ENCODE measurements around the gene OR10K2.
"Not testable (repeated sequence)": the region's sequence is repeated elsewhere in the genome, so short reads cannot be mapped to it uniquely, and the experiment has no call there.

The OR10K2 gene, protein sequence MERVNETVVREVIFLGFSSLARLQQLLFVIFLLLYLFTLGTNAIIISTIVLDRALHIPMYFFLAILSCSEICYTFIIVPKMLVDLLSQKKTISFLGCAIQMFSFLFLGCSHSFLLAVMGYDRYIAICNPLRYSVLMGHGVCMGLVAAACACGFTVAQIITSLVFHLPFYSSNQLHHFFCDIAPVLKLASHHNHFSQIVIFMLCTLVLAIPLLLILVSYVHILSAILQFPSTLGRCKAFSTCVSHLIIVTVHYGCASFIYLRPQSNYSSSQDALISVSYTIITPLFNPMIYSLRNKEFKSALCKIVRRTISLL

DNA sequence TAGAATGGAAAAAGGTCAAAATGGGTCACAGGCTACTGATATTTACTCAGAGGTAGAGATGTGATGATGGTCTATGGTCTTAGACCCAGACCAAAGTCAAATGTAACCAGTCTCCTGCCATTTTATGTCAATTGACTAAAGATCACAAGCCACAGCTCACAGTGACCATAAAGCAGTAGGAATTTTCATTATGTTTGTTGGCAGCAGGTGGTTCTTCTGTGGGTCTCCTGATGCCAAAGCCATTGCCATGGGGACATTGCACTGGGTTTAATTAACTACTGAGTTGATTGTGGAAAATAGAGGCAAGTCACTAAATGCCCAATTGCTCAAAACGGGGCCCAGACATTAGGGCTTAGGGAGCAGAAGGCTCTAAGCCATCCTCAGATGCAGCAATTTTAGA is at the start of gene OR10K2:
TSS of gene OR10K2 (minus strand) at position 101 of the 400 bp plus-strand sequence. CDS start 5,371 bp downstream, outside the sequence.
- DNase-seq (ENCODE audit: low read depth in 2 of 3, low spot score in 1 of 3) = no peak

DNA sequence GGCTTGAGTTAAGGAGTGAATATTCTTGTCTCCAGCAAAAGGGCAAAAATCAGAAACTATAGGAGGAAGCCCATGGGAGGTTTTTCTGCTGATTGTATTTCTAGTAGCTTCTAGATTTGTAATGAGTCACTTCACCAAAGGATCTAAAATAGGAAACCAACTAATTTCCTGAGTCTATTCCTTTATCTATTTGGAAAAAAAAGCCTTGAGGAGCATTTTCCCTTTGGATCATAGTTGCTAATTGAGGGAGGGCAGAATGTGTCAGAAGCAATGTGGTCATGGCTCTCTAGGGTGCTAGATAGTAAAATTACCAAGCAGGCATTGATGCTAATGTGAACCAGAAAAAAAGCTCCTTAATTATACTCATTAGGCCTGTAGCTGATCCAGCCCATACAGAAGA is 45.9 kb upstream of the OR10K2 start, which contains the start of gene OR10R2:
TSS of gene OR10R2 (plus strand) at position 301 of the 400 bp plus-strand sequence. CDS start 106 bp downstream, outside the sequence.
- DNase-seq (ENCODE audit: low read depth in 2 of 3, low spot score in 1 of 3) = no peak

DNA sequence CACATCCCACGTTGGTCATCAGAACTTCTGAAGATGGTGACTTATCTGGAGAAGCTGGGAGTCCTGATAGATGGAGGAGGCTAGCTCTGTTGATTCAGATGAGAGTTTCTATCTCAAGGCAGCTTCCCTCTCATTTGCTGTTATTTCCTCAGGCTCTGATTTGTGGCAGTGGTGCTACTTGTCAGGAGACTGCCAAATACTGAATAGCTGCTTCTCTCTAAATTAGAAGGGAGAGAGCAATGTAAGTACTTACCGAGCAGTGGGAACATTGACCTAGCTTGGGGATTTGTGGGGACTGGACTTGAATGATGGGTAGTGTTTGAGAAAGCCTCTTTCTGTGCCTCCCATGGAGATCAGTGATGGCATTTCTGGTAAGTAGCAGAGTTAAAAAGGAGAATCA is 35.5 kb upstream of the OR10K2 start, which contains the start of gene OR10K1:
TSS of gene OR10K1 (plus strand) at position 301 of the 400 bp plus-strand sequence. CDS start 3,728 bp downstream, outside the sequence.
- no peak for DNase-seq (ENCODE audit: low read depth in 2 of 3, low spot score in 1 of 3)

DNA sequence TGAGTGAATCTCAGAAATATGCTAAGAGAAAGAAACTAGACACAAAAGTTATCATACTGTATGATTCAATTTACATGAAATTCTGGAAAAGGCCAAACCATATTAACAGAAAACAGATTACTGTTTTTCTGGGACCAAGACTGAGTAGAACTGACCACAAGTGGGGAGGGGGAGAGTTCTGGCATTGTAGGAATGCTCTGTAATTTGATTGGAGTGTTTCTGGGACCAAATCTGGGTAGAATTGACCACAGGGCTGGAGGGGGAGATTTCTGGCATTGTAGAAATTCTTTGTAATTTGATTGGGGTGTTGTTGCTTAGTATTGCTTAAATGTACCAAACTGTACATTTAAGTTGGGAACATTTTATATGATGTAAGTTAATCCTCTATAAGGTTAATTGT is 32.2 kb upstream of the OR10K2 start:
- DNase-seq (ENCODE audit: low read depth in 2 of 3, low spot score in 1 of 3) = no peak

DNA sequence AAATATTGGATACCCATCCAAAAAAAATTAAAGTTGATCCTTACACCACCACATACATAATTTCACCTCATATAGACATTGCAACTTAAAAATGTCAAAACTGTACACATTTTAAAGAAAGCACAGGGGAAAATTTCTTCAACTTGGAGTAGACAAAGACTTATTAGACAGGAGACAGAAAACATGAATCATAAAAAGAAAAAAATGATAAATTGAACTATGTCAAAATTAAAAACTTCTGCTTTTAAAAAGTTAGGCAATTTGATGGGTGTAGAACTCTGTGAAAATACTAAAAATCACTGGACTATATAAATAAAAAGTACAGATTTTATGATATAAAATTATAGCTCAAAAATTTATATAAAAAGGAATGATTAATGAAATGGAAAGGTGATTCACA is 31.2 kb upstream of the OR10K2 start:
- no peak for DNase-seq (ENCODE audit: low read depth in 2 of 3, low spot score in 1 of 3)

DNA sequence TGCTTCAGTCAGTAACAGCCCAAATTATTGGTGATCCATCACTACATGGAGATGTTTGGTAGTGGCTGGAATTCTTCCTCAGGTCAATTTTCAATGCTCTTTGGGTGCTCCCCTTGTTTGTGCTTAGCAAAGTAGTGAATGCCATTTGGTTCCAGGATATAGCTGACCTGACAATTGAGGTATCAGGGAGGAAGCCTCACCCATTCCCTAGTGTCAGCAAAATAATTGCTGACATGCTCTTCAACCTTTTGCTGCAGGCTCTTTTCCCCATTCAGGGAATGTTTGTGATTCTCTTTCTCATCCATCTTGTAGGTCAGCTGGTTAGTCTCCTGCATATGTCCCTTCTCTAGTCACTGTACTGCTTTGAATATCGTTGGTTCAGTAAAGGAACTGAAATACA is 28.5 kb upstream of the OR10K2 start:
- no peak for DNase-seq (ENCODE audit: low read depth in 2 of 3, low spot score in 1 of 3)

DNA sequence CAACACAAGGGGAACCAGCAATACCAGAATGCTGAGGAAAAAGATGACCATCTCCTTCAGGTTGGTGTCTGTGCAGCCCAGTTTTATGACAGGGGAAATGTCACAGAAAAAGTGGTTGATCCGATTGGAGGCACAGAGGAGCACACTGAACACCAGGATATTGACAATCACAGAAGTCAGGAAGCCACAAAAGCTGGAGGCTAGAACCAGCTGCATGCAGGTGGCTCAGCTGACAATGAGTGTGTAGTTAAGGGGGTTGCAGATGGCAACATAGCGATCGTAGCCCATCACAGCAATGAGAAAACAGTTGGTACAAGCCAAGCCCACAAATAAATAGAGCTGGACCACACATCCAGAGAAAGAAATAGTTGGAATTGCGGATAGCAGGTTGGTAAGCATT is 19.3 kb upstream of the OR10K2 start:
- DNase-seq (ENCODE audit: low read depth in 2 of 3, low spot score in 1 of 3) = no peak

DNA sequence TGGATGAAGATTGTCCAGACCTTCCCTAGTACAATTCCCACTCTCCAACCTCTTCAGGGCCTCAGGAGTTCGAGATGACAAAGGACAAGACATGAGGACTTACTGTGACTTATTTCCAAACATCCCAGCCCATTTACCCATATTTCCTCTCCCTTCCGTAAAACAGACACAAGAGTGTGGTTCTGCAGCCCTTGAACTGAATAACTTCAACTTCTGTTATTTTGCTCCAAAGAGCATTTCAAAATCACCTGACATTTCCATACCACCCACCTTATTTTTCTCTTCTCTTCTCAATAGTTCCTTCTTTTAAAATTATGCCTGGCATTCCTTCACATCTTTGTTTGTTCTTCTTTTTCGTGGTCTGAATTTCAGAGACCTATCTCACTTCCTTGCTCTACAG is 8.7 kb upstream of the OR10K2 start:
- DNase-seq (ENCODE audit: low read depth in 2 of 3, low spot score in 1 of 3) = no peak

DNA sequence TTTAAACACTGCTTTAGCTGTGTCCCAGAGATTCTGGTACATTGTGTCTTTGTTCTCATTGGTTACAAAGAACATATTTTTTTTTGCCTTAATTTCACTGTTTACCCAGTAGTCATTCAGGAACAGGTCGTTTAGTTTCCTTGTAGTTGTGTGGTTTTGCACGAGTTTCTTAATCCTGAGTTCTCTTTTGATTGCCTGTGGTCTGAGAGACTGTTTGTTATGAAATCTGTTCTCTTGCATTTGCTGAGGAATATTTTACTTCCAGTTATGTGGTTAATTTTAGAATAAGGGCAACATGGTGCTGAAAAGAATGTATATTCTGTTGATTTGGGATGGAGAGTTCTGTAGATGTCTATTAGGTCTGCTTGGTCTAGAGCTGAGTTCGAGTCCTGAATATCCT is 4.1 kb upstream of the OR10K2 start:
- DNase-seq (ENCODE audit: low read depth in 2 of 3, low spot score in 1 of 3) = not testable (repeated sequence)

DNA sequence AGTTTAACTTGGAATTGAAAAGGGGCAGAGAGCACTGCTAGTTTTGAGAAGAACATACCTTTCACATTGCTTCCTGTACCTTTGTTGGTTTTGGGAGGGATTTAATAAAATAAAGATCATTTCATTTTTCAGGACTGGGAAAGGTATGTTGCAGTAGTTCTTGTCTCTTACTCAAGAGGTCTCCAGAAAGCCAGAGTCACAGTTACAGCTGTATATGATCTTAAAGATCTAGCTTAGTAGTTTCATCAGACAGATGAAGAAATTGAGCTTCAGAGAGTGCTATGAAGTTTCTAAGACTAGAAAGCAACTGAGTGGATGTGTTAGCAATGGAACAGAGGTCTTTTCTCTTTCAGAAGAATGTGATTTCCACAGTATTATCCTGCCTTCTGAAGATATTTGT is 1.0 kb downstream of the OR10K2 start:
- no peak for DNase-seq (ENCODE audit: low read depth in 2 of 3, low spot score in 1 of 3)

DNA sequence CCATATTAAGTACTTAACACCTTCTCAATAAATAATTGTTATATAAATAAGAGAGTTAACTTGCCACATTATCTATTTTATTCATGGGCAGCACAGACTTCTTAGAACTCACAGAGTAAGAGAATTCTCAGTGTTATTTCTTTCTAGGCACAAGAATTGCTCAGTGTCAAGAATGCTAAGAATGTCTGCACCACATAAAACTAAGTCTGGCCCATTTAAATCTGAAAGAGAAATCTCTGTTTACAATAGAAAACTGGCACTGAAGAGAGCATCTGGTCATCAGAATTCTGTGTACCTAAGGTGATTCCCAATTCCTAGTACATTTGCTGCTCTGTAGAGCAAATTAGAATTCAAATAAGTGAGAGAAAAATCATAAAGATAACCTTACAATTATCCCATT is 3.8 kb downstream of the OR10K2 start:
- DNase-seq (ENCODE audit: low read depth in 2 of 3, low spot score in 1 of 3) = no peak

DNA sequence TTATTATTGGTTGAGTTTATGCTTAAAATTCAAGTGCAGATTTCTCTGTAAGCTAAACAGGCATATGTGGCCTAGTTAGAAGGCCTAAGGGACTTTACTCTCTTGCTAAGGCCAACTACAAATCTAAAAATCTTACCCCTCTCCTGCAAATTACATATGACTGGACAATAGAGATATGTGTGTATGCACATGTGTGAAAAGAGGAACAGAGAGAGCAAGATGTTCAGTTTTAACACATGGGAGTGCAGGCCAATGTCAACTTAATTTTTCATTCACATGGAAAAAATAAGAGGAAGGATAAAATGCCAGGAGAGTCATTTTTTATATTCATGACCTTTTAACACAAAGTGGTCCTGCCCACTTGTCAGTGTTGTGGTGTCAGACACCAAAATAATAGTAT is 8.5 kb downstream of the OR10K2 start:
- no peak for DNase-seq (ENCODE audit: low read depth in 2 of 3, low spot score in 1 of 3)

DNA sequence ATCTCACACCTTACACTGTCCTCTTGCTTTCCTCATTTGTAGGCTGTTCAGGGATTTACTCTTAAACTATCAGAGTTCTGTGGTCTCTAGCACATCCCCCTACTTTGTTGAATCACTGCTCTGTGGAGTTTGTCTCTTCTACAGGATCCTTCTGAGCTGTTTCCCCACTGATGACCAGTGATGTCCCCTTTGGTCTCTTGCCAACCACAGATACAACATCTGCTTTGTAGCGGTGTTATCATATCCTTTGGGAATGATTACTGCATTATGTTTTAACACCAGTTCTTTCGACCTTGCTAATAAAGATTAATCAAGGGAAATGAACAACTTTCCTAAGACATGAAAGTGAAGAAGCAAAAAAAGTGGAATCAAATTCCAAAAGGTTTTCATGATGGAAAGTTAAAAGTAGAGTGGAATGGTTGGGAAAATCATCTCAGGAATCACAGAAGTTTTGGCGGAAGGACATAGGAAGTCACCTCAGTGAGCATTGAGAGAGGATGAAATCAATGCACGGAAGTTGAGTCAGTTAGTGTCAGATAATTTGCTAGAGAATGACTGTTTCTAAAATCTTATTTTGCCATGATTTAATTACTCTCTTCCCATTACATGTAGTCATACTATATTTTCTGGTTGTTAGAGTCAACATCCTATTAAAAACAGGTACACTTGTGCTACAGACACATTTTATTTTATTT is 11.2 kb downstream of the OR10K2 start:
- DNase-seq (ENCODE audit: low read depth in 2 of 3, low spot score in 1 of 3) = no peak

DNA sequence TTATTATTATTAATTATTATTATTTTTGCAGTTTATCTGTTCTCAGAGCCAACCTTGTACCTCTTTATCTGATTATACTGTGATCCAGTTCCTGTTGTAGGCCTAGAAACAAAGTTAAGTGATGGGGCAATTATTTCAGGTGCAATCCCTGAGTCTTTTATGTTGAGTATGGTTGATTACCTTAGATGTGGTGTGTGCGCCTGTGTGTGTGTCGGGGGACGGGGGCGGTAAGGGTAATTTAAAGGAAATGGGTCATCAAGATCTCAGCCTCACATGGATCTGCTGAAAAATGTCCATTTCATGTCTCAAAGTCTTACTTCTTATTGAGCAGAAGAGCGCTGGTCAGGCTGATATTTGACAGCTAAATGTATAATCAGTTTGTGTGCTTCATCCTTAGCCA is 18.9 kb downstream of the OR10K2 start:
- DNase-seq (ENCODE audit: low read depth in 2 of 3, low spot score in 1 of 3) = no peak

DNA sequence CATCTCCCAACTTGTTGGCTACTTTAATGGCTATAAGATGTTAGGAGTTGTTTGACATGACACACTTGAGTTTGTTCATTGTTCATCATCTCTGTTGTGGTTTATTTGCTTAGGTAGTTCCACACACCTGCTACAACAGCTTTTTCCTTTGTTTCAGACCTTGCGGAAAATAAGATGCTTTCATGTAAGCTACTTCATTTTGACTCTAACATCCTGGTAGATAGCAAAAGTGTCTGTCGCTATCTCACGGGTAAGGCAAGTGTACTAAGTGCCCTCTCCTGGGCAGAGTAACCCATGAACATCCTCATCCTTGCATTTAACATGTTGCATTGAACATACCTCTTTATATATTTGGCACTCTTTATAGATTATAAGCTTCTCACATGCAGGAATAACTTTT is 25.2 kb downstream of the OR10K2 start:
- DNase-seq (ENCODE audit: low read depth in 2 of 3, low spot score in 1 of 3) = no peak

DNA sequence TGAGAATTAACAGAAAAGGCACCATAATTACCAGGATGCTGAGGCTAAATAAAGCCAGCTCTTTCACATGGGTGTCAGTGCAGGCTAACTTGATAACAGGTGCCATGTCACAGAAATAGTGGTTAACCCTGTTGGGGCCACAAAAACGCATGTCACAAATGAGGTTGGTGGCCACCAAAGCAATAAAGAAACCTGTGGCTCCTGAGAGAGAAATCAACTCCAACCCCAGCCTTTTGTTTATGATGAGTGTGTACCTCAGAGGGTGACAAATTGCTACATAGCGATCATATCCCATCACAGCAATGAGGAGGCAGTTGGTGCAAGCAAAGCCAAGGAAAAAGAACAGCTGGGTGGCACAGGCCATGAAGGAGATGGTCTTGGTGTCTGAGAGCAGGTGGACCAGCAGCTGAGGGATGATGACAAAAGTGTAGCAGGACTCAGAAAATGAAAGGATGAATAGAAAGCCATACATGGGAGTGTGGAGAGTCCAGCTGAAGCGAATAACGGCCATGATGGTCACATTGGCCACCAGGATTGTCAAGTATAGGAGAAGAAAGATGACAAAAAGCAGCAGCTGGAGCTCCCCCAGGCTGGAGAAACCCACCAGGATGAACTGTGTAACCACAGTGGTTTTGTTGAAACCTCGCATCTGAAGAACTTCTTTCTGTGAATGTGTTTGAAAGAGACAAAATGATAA is 27.1 kb downstream of the OR10K2 start, which contains the start of gene OR10T2:
TSS of gene OR10T2 (minus strand) at position 649 of the 697 bp plus-strand sequence. CDS start at position 649, 0 bp downstream.
- DNase-seq (ENCODE audit: low read depth in 2 of 3, low spot score in 1 of 3) = no peak

DNA sequence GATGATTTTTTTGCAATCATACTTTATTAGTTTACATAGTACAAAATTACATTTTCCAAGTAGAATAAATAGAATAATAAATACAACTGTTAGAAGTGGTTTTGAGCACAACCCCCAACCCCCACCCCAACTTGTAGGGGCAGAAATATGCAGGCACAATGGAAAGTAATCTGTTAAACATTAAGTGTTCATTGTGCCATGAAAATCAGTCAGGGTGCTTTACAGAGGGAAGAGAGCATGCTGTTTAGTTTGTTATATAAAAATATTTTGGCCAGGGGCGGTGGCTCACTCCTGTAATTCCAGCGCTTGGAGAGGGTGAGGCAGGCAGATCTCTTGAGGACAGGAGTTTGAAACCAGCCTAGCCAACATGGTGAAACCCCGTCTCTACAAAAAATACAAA is 29.4 kb downstream of the OR10K2 start:
- DNase-seq (ENCODE audit: low read depth in 2 of 3, low spot score in 1 of 3) = no peak

DNA sequence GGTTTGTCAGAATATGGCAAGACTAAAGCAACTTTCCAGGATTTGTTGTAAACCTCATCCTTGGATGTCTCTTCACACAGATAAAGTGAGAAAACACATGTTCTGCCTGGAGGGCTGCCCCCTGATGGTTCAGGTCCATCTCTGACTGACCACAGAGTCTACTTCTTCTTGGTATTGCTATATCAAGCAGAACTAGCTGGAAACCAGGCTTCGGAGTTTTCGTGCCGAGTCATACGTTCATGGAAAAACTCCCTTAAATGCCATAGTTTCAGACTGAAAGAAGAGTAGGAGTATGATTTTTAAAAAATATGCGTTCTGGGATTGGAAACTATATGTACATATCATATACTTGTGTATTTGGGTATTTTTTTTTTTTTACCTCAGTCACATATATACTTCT is 32.6 kb downstream of the OR10K2 start:
- no peak for DNase-seq (ENCODE audit: low read depth in 2 of 3, low spot score in 1 of 3)

DNA sequence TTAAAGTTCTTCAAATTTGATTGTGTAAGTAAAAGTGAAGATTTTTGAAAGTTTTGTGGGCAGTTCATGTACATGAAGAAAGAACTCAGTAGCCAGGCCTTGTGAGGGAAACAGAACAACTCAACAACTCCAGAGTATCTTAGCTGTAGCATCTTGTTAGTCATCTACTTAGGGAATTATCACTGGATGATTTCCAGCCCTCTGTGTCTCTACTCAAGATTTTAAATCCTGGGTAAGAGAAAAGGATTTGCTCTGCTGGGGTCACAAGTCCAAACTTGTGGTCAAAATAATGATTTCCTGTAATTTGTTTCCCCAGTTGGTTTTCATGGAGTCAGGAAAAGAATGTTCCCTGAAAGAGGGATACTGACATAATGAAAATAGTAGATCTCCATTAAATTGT is 34.9 kb downstream of the OR10K2 start:
- DNase-seq (ENCODE audit: low read depth in 2 of 3, low spot score in 1 of 3) = no peak

DNA sequence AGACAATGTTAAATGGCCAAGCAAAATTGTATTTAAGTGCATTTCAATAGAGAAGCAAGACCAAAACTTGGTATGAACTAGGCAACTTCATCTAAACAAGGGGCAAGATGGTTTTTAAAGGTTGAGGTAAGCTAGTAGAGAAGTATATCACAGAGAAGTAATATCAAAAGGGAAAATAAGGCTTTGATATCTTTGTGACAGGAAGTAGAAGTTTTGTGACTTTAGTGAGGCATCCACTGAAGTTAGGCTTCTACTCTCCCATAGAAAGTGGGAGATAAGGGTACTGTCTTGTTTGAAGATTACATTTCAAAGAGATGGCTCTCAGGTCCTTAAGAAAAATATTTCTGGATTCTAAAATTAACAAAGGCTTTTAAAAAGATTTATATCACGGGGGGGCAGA is 35.7 kb downstream of the OR10K2 start:
- DNase-seq (ENCODE audit: low read depth in 2 of 3, low spot score in 1 of 3) = no peak

DNA sequence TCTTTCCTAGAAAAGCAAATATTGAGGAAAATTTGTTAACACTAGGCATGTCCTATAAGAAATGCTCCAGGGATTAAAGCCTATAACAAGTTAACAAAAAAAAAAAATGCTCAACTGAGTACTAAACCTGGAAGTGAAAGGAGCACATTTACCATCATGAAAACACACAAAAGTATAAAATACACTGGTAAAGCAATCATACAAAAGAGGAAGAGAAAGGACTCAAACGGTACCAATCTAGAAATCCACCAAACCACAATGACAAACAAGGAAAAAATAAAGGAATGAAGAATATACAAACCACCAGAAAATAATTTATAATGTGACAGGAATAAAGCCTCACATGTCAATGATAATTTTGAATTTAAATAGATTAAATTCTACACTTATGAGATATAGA is 51.2 kb downstream of the OR10K2 start:
- no peak for DNase-seq (ENCODE audit: low read depth in 2 of 3, low spot score in 1 of 3)

DNA sequence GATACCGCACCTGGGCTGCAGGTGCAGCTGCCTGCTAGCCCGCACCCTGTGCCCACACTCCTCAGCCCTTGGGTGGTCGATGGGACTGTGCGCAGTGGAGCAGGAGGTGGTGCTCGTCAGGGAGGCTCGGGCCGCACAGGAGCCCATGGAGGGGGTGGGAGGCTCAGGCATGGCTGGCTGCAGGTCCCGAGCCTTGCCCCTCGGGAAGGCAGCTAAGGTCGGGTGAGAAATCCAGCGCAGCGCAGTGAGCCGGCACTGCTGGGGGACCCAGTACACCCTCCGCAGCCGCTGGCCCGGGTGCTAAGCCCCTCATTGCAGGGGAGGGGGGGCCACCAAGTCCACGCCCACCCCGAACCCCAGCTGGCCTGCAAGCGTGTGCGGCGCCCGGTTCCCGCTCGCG is 51.9 kb downstream of the OR10K2 start:
- DNase-seq (ENCODE audit: low read depth in 2 of 3, low spot score in 1 of 3) = not testable (repeated sequence)

Data from stimulated activated CD4-positive, alpha-beta T cell treated with anti-CD3 and anti-CD28 coated beads, Interleukin-12 subunit alpha, Interleukin-12 subunit beta, amount 100 ng/mL, for 48 hours (primary cell).